Astrocyte of the cerebellum (primary cell): ENCODE data around the gene PARP14.

ENCODE experiments used
- DNase-seq: peaks from one replicate; pipeline ENCODE4 v3.0.0-alpha.2; 2011; ENCODE audit warnings: low read depth
- H3K4me3 ChIP-seq: 2 replicates; pipeline ENCODE4 v1.5.1; 2011; ENCODE audit warnings: mild to moderate bottlenecking, low read depth, low read length, moderate library complexity
- in situ Hi-C: cut with HindIII; loops from 2 replicates; pipeline ENCODE4 v1.10.0; 2017; ENCODE audit warnings: low sequenced_read_pairs
- TF ChIP-seq, protein P1 (sequence below): IDR thresholded peaks from 2 replicates; pipeline ENCODE4 v1.5.1; 2012; ENCODE audit warnings: low read length, low read depth, moderate library complexity, mild to moderate bottlenecking; ENCODE audit errors: missing control alignments

PARP14 gene

DNA sequence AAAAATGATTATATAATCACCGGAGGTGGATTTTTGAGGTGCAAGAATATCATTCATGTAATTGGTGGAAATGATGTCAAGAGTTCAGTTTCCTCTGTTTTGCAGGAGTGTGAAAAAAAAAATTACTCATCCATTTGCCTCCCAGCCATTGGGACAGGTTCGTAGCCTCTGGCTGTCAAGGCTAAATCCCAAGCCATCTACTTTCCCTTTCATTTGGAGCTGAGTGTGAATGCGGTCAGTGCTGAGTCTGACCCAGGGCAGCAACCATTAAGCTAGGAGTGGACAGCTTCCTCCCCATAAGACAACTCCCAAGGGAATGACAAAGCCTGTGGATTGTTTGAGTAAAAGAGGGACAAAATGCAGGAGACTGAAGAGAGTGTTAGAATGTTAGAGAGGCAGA lies 33.6 kb downstream of the PARP14 start:
- H3K4me3 ChIP-seq: no peak overlapping the region
- no peak for DNase-seq
- TF ChIP-seq, protein P1, sequence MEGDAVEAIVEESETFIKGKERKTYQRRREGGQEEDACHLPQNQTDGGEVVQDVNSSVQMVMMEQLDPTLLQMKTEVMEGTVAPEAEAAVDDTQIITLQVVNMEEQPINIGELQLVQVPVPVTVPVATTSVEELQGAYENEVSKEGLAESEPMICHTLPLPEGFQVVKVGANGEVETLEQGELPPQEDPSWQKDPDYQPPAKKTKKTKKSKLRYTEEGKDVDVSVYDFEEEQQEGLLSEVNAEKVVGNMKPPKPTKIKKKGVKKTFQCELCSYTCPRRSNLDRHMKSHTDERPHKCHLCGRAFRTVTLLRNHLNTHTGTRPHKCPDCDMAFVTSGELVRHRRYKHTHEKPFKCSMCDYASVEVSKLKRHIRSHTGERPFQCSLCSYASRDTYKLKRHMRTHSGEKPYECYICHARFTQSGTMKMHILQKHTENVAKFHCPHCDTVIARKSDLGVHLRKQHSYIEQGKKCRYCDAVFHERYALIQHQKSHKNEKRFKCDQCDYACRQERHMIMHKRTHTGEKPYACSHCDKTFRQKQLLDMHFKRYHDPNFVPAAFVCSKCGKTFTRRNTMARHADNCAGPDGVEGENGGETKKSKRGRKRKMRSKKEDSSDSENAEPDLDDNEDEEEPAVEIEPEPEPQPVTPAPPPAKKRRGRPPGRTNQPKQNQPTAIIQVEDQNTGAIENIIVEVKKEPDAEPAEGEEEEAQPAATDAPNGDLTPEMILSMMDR: no peak
- in situ Hi-C loops: no loop called here

DNA sequence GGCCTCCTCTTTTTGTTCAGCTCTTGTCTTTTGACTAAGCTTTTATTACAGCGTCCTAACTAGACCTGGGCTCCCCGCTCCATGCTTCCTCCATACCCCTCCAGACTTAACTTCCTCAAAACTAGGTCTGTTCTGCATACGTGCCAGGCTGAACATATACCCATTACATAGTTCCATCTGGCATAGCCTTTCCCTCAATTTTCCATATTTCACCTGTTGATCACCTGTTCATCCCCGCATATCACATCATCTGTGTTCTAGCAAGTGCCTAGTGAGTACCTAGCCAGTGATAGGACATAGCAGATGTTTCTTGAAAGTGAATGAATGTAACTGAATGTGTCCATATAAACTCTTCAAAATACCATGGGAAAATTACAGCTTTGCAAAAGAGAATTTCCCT lies 36.0 kb downstream of the PARP14 start:
- TF ChIP-seq, protein P1: no peak
- H3K4me3 ChIP-seq: no peak overlapping the region
- in situ Hi-C loops: no loop called here
- no peak for DNase-seq

DNA sequence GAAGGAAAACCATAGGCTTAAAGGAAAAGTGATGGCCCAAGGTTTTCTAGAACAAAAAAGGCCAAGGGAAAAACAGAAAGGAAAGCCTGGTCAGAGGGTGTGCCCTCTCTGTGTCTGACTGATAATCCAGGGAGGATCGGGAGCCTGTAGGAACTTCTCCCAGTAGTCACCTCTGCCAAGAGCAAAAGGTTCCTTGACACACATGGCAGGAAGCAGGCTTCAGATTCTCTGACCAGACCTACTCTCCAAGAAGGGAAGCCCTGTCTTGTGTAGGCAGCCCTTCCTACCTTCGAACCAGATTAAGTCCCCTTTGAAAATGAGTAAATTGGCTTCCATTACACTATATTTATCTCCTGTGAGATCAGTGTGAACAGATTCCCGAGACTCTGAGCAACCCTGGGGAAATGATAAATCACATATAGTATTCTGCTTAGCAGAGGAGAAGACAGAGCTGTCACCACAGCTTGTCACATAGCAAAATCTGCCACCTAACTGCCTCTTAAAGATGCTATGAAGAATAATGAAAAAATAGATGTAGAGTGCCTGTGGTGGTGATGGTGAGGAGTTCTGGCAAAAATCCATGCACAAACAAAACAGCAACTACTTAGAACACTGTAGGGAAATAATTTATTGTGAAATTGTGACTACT lies 38.8 kb downstream of the PARP14 start:
- no peak overlapping the region for H3K4me3 ChIP-seq
- in situ Hi-C loops: no loop called here
- TF ChIP-seq, protein P1: no peak
- DNase-seq: no peak

DNA sequence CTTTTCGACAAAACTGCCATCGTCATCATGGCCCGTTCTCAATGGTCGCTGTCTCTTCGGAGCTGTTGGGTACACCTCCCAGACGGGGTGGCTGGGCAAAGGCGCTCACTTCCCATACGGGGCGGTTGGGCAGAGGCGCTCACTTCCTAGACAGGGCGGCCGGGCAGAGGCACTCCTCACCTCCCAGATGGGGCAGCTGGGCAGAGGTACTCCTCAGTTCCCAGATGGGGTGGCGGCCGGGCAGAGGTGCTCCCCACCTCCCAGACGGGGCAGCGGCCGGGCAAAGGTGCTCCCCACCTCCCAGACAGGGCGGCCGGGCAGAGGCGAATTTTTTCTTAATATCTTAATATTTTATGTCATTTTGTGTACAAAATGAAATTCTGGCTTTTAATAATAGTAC lies 44.5 kb downstream of the PARP14 start:
- in situ Hi-C loops: no loop called here
- H3K4me3 ChIP-seq: no peak overlapping the region
- no peak for DNase-seq
- TF ChIP-seq, protein P1: no peak

DNA sequence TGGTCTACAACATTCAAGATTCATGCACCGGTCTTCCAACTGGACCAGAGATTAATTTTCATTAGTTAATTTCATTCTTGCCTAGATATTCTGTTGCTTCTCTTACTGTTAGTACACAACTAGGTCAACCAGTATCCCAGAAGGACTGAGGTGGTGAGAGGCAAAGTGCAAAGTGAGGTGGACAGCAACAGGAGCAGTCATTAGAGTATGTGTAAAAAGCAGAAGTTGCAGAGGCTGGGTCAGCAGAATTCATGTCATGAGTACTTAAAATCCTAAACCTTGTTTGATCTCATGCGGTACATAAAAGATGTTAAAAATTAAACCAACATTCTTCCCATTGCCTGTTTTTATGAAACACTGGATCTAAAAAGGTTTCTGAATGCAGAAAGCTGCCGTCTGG lies 46.7 kb downstream of the PARP14 start:
- no peak overlapping the region for H3K4me3 ChIP-seq
- TF ChIP-seq, protein P1: no peak
- in situ Hi-C loops: no loop called here
- no peak for DNase-seq

DNA sequence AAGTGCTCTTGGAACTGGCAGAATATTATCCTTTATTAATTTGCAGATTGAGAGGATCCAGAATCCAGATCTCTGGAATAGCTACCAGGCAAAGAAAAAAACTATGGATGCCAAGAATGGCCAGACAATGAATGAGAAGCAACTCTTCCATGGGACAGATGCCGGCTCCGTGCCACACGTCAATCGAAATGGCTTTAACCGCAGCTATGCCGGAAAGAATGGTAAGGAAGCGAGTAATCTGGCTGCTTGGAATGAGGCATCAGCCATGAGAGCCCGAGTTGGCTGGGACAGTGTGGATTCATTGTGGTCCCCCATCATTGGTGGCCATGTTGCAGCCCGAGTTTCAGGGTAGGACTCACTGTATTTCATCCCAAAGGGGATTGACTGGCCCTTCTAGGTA lies 47.1 kb downstream of the PARP14 start:
- TF ChIP-seq, protein P1: no peak
- no peak for DNase-seq
- H3K4me3 ChIP-seq: no peak overlapping the region
- in situ Hi-C loops: no loop called here

DNA sequence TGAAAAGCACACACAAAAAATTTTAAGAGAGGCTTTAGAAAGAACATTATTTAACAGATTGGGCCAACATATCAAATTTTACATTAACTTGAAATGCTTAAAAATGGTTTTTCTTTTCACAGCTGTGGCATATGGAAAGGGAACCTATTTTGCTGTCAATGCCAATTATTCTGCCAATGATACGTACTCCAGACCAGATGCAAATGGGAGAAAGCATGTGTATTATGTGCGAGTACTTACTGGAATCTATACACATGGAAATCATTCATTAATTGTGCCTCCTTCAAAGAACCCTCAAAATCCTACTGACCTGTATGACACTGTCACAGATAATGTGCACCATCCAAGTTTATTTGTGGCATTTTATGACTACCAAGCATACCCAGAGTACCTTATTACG lies 47.5 kb downstream of the PARP14 start:
- no peak overlapping the region for H3K4me3 ChIP-seq
- in situ Hi-C loops: no loop called here
- TF ChIP-seq, protein P1: no peak
- no peak for DNase-seq
